CD14-positive monocyte (primary cell): Measurements from ENCODE around the gene PDCD2. TPM values are rescaled to one million over a fixed set of nuclear protein-coding genes. Genes with fewer than 3 reads are reported as not detected.

Experiments
- DNase-seq, 3 donors: peaks; one replicate each; pipeline ENCODE4 v3.0.0-alpha.2; 2011 to 2022
- H2AFZ ChIP-seq: 2 replicates; pipeline ENCODE4 v1.6.0; 2012; ENCODE audit warnings: mild to moderate bottlenecking, low read depth, low read length, inconsistent platforms; ENCODE audit not compliant: insufficient read depth, poor library complexity, severe bottlenecking
- H3K27ac ChIP-seq, 2 donors: 1 replicate in 1 of 2; 2 replicates in 1 of 2; pipeline ENCODE4 v1.5.1; 2012 to 2013; ENCODE audit warnings: low read length in 2 of 2, control low read depth in 1 of 2, inconsistent platforms in 1 of 2, low read depth in 1 of 2, mild to moderate bottlenecking in 1 of 2
- H3K27me3 ChIP-seq, 2 donors: one replicate each; pipeline versions ENCODE4 v1.6.0 to v1.6.1; 2011 to 2013; ENCODE audit warnings: low read length in 2 of 2; ENCODE audit not compliant: control insufficient read depth in 2 of 2, insufficient read depth in 2 of 2
- H3K36me3 ChIP-seq, 2 donors: replicated peaks in 1 of 2; 1 replicate in 1 of 2; 2 replicates in 1 of 2; pipeline versions ENCODE4 v1.5.1 to v1.6.1; 2012 to 2013; ENCODE audit warnings: low read length in 2 of 2, control low read depth in 1 of 2, inconsistent platforms in 1 of 2, mild to moderate bottlenecking in 1 of 2; ENCODE audit not compliant: insufficient read depth in 2 of 2, control insufficient read depth in 1 of 2
- H3K4me1 ChIP-seq, 2 donors: 1 replicate in 1 of 2; 2 replicates in 1 of 2; pipeline versions ENCODE4 v1.5.1 to v1.6.1; 2012 to 2013; ENCODE audit warnings: low read length in 2 of 2, control low read depth in 1 of 2, inconsistent platforms in 1 of 2, mild to moderate bottlenecking in 1 of 2, moderate library complexity in 1 of 2; ENCODE audit not compliant: insufficient read depth in 2 of 2, control insufficient read depth in 1 of 2
- H3K4me2 ChIP-seq: replicated peaks from 2 replicates; pipeline ENCODE3; 2012; ENCODE audit warnings: low read length, moderate library complexity, mild to moderate bottlenecking; ENCODE audit not compliant: poor library complexity, severe bottlenecking; ENCODE audit errors: extremely low read depth
- H3K4me3 ChIP-seq, 3 experiments: fragments of 200-600 bp in 1 of 3; sonication (generic) in 1 of 3; replicated peaks in 1 of 3; 1 replicate in 2 of 3; 2 replicates in 1 of 3; pipeline ENCODE4 v1.5.1; 2011 to 2013; ENCODE audit warnings: low read length in 3 of 3, mild to moderate bottlenecking in 3 of 3, control low read depth in 2 of 3, low read depth in 2 of 3, inconsistent platforms in 1 of 3, moderate library complexity in 1 of 3
- H3K79me2 ChIP-seq: 2 replicates; pipeline ENCODE4 v1.6.0; 2012; ENCODE audit warnings: mild to moderate bottlenecking, control low read depth, inconsistent platforms, low read length, moderate library complexity; ENCODE audit not compliant: insufficient read depth
- H3K9ac ChIP-seq: 2 replicates; pipeline ENCODE4 v1.6.0; 2017; ENCODE audit warnings: low read length, mild to moderate bottlenecking; ENCODE audit not compliant: insufficient read depth, poor library complexity, severe bottlenecking
- H3K9me3 ChIP-seq, 2 donors: replicated peaks in 1 of 2; 1 replicate in 1 of 2; 2 replicates in 1 of 2; pipeline versions ENCODE4 v1.5.1 to v1.6.1; 2012 to 2013; ENCODE audit warnings: low read length in 2 of 2, control low read depth in 1 of 2; ENCODE audit not compliant: control insufficient read depth in 1 of 2, insufficient read depth in 1 of 2
- H4K20me1 ChIP-seq: 2 replicates; pipeline ENCODE4 v1.6.0; 2012; ENCODE audit warnings: mild to moderate bottlenecking, low read length, control low read depth, moderate library complexity; ENCODE audit not compliant: insufficient read depth
- H3K27ac Mint-ChIP-seq, 7 donors: one replicate each; pipeline ENCODE4 v1.8.0; 2020; ENCODE audit warnings: mild to moderate bottlenecking in 7 of 7, mixed read lengths in 7 of 7, moderate library complexity in 6 of 7, inconsistent platforms in 2 of 7
- H3K27me3 Mint-ChIP-seq, 3 donors: one replicate each; pipeline ENCODE4 v1.8.0; 2021 to 2022; ENCODE audit warnings: low read depth in 3 of 3, mild to moderate bottlenecking in 3 of 3, mixed read lengths in 3 of 3, moderate library complexity in 3 of 3, inconsistent platforms in 1 of 3
- H3K36me3 Mint-ChIP-seq, 2 donors: one replicate each; pipeline ENCODE4 v1.8.0; 2020; ENCODE audit warnings: mixed read lengths in 2 of 2, inconsistent platforms in 1 of 2, mild to moderate bottlenecking in 1 of 2
- H3K4me1 Mint-ChIP-seq: one replicate; pipeline ENCODE4 v1.8.0; 2020; ENCODE audit warnings: mild to moderate bottlenecking, mixed read lengths
- H3K4me3 Mint-ChIP-seq, 2 donors: one replicate each; pipeline ENCODE4 v1.8.0; 2020; ENCODE audit warnings: mild to moderate bottlenecking in 2 of 2, mixed read lengths in 2 of 2, moderate library complexity in 1 of 2
- H3K9me3 Mint-ChIP-seq, 7 donors: one replicate each; pipeline ENCODE4 v1.8.0; 2020 to 2022; ENCODE audit warnings: mixed read lengths in 7 of 7, mild to moderate bottlenecking in 6 of 7, moderate library complexity in 6 of 7, inconsistent platforms in 2 of 7
- WGBS: methylation state at CpG from one replicate; pipeline ENCODE4 v1.1.5; 2013; ENCODE audit warnings: missing lambda C conversion rate; ENCODE audit not compliant: insufficient coverage; 5-methylcytosine and 5-hydroxymethylcytosine counted together
- intact Hi-C, 2 donors: fragments of 100-400 bp; cut with micrococcal nuclease; formaldehyde crosslinking; loops; one replicate each; pipeline versions ENCODE4 v1.15.0 to v1.15.1; 2023
- polyA plus RNA-seq, 3 donors: library from polyadenylated mRNA; depleted of rRNA in 1 of 3; unstranded in 2 of 3; stranded (reverse) in 1 of 3; fragments of 300-500 nt in 2 of 3; fragments of >200 nt in 1 of 3; fragmentation: Illumina TruSeq in 2 of 3; gene quantifications; 1 replicate in 2 of 3; 2 replicates in 1 of 3; pipeline ENCODE4 v1.2.3, GENCODE V29; 2012 to 2021
- TF ChIP-seq, protein P1 (sequence below): fragments of 200-600 bp; IDR thresholded peaks from one replicate; pipeline ENCODE4 v1.8.0; 2022; ENCODE audit warnings: antibody characterized with exemption, mild to moderate bottlenecking

Gene PDCD2
- polyA plus RNA-seq, 3 donors: 35.7 to 81.0 (median 69.4) TPM

DNA sequence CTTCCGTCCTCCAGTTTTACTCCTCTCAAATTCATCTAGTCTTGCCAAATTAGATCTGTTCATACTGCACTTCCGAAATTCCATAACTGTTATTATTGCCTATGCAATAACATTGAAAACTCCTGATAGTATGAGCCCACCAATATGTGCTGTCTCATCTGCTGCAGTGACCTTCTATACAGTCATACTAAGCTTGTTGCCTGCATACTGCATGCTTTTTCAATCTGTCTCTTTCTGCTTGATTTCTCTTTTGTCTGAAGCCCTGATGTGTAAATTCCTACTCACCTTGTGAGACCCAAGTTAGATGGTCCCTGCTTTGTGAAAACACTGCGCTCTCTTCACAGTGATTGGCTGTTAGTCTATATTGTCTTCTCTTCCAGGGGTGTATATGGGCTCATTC lies 29.1 kb downstream of the PDCD2 start:
- H3K27me3 ChIP-seq: no peaks in the 10 kb centered on the region
- peaks cover 87% of the 10 kb centered on the region for H3K79me2 ChIP-seq
- peak overlapping the region in 1 of 3 experiments; percentile 90 for H3K4me3 ChIP-seq
- Mint-ChIP-seq H3K4me1 (peaks cover 12% of the 10 kb centered on the region), H3K36me3 (peaks cover 19 to 30% of the 10 kb centered on the region in 2 donors), H3K9me3 (no peaks in the 10 kb centered on the region), H3K27ac (no peak overlapping the region), H3K4me3 (no peak overlapping the region), H3K27me3 (no peaks in the 10 kb centered on the region)
- TF ChIP-seq, protein P1, sequence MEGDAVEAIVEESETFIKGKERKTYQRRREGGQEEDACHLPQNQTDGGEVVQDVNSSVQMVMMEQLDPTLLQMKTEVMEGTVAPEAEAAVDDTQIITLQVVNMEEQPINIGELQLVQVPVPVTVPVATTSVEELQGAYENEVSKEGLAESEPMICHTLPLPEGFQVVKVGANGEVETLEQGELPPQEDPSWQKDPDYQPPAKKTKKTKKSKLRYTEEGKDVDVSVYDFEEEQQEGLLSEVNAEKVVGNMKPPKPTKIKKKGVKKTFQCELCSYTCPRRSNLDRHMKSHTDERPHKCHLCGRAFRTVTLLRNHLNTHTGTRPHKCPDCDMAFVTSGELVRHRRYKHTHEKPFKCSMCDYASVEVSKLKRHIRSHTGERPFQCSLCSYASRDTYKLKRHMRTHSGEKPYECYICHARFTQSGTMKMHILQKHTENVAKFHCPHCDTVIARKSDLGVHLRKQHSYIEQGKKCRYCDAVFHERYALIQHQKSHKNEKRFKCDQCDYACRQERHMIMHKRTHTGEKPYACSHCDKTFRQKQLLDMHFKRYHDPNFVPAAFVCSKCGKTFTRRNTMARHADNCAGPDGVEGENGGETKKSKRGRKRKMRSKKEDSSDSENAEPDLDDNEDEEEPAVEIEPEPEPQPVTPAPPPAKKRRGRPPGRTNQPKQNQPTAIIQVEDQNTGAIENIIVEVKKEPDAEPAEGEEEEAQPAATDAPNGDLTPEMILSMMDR: no peak
- peaks cover 22 to 26% of the 10 kb centered on the region in 2 donors for H3K4me1 ChIP-seq
- intact Hi-C loops: loop anchor here (2.0 kb wide), 2 partner anchors 803 to 805 kb away; partner anchors contain the start of genes DYNLT2 (in 1 of the 2) and ERMARD (in 1 of the 2)
- DNase-seq: no peak
- 45% methylated on average over 2 of the region's 3 CpGs for WGBS
- peaks cover 11 to 35% of the 10 kb centered on the region in 2 donors for H3K36me3 ChIP-seq
- peak overlapping the region; percentile 89 for H2AFZ ChIP-seq
- no peaks in the 10 kb centered on the region for H4K20me1 ChIP-seq
- no peaks in the 10 kb centered on the region for H3K9me3 ChIP-seq
- H3K4me2 ChIP-seq: peak overlapping the region; percentile 87
- H3K27ac ChIP-seq: peak overlapping the region in 1 of 2 donors; percentile 96
- H3K9ac ChIP-seq: no peak overlapping the region

DNA sequence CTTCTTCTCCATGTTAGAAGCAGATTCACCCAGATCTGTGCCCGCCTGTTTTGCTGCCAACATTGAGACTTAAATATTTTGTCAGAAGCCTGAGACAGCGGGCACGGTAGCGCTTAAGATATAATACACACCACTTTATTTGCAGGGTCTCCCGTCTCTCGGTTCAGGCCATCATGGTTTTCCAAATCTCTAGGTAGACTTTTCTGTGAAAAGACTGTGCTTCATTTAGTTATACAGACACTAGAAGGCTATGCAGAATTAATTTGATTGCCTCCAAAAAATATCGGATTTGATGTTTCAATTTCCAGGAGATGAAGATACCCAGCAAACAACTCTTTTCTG lies 29.7 kb downstream of the PDCD2 start:
- peaks cover 14 to 25% of the 10 kb centered on the region in 2 donors for H3K36me3 Mint-ChIP-seq
- H3K79me2 ChIP-seq: peaks cover 87% of the 10 kb centered on the region
- no peaks in the 10 kb centered on the region for H3K27me3 Mint-ChIP-seq
- H3K4me2 ChIP-seq: peak overlapping the region; percentile 87
- peak overlapping the region; percentile 71 to 90 (median 89) for H3K4me3 ChIP-seq
- no peaks in the 10 kb centered on the region for H3K27me3 ChIP-seq
- peak overlapping the region; percentile 89 for H2AFZ ChIP-seq
- H3K36me3 ChIP-seq: peaks cover 13 to 35% of the 10 kb centered on the region in 2 donors
- H3K9me3 ChIP-seq: no peaks in the 10 kb centered on the region
- WGBS: 0% methylated on average over 4 of the region's 7 CpGs
- H3K9ac ChIP-seq: peak overlapping the region; percentile 94
- intact Hi-C loops: loop anchor here (2.0 to 5.0 kb wide), 4 partner anchors 247 to 852 kb away; partner anchors contain the start of genes C6orf120 (in 2 of the 2), FAM120B (in 2 of the 2), WDR27 (in 2 of the 2) and DYNLT2 (in 1 of the 2)
- TF ChIP-seq, protein P1: no peak
- H3K4me3 Mint-ChIP-seq: no peak overlapping the region
- DNase-seq: no peak
- peaks cover 13% of the 10 kb centered on the region for H3K4me1 Mint-ChIP-seq
- H3K27ac Mint-ChIP-seq: no peak overlapping the region
- peaks cover under 1% of the 10 kb centered on the region for H4K20me1 ChIP-seq
- H3K27ac ChIP-seq: peak overlapping the region; percentile 96
- no peaks in the 10 kb centered on the region for H3K9me3 Mint-ChIP-seq
- peaks cover 22 to 26% of the 10 kb centered on the region in 2 donors for H3K4me1 ChIP-seq
